SKM-1 (cell line): ENCODE data around the gene CUX1.
A peak's percentile ranks its signal among the peaks of the same experiment; 100 is the strongest.

Source experiments
- DNase-seq: peaks from one replicate; lab custom pipeline; 2025; ENCODE audit not compliant: unreplicated experiment; lab: John Stamatoyannopoulos, UW

Gene CUX1

GRCh38 chr7:102255501-102255900, 438.1 kb downstream of the CUX1 start:
- DNase-seq, result no peak

GRCh38 chr7:102255916-102256315, 438.5 kb downstream of the CUX1 start:
- no peak for DNase-seq

GRCh38 chr7:102258073-102258748, 440.8 kb downstream of the CUX1 start:
- no peak for DNase-seq

- DNase-seq, result no peak
These were observed 441.3 kb downstream of the CUX1 start for GRCh38 chr7:102258749-102259107.

GRCh38 chr7:102260856-102261255, 443.4 kb downstream of the CUX1 start:
- no peak for DNase-seq

- DNase-seq, result no peak
These were observed 444.0 kb downstream of the CUX1 start for GRCh38 chr7:102261451-102261850.

GRCh38 chr7:102262546-102262945, 445.1 kb downstream of the CUX1 start:
- DNase-seq, result no peak

GRCh38 chr7:102264367-102264891, 447.0 kb downstream of the CUX1 start:
- no peak for DNase-seq

- DNase-seq, result no peak
These were observed 449.1 kb downstream of the CUX1 start for GRCh38 chr7:102266541-102266940.

- no peak for DNase-seq
These were observed 451.2 kb downstream of the CUX1 start for GRCh38 chr7:102268635-102269034.

- no peak for DNase-seq
These were observed 452.9 kb downstream of the CUX1 start for GRCh38 chr7:102270178-102270887.

GRCh38 chr7:102271158-102271798, 453.9 kb downstream of the CUX1 start:
- DNase-seq, result no peak

- no peak for DNase-seq
These were observed 454.9 kb downstream of the CUX1 start for GRCh38 chr7:102272075-102272916.

GRCh38 chr7:102272917-102273748, 455.7 kb downstream of the CUX1 start:
- no peak for DNase-seq

GRCh38 chr7:102273749-102274712, 456.6 kb downstream of the CUX1 start:
- DNase-seq, result no peak

- DNase-seq, result no peak
These were observed 457.8 kb downstream of the CUX1 start for GRCh38 chr7:102275123-102275703.

- DNase-seq, result no peak
These were observed 460.5 kb downstream of the CUX1 start for GRCh38 chr7:102277901-102278300.

- peak; percentile 87 for DNase-seq
These were observed 462.3 kb downstream of the CUX1 start for GRCh38 chr7:102279537-102280400.
